GM12872 (cell line): ENCODE results near the gene ZNF536.

Experiments used
- CTCF ChIP-seq: IDR thresholded peaks from 3 replicates; pipeline ENCODE4 v1.5.1; 2011; ENCODE audit warnings: low read depth, mild to moderate bottlenecking, low read length, moderate library complexity; ENCODE audit not compliant: insufficient read depth

ZNF536 gene

GRCh38 chr19:30587869-30588268 lies 215.7 kb downstream of the ZNF536 start:
- no peak for TF ChIP-seq CTCF

- TF ChIP-seq CTCF, result no peak
Measured at GRCh38 chr19:30590596-30591229, 218.5 kb downstream of the ZNF536 start.

GRCh38 chr19:30593356-30593755 lies 221.2 kb downstream of the ZNF536 start:
- TF ChIP-seq CTCF, result no peak

GRCh38 chr19:30593975-30594745 lies 222.0 kb downstream of the ZNF536 start:
- TF ChIP-seq CTCF, result no peak

- no peak for TF ChIP-seq CTCF
Measured at GRCh38 chr19:30596268-30596667, 224.1 kb downstream of the ZNF536 start.

GRCh38 chr19:30596813-30597399 lies 224.7 kb downstream of the ZNF536 start:
- no peak for TF ChIP-seq CTCF

- TF ChIP-seq CTCF, result no peak
Measured at GRCh38 chr19:30598688-30599087, 226.5 kb downstream of the ZNF536 start.
